ENCODE measurements around the gene RNF11. TPM values are rescaled to one million over a fixed set of nuclear protein-coding genes. Genes with fewer than 3 reads are reported as not detected.

Gene RNF11
- total RNA-seq, 1 experiment from 2014 or later = 55.8 TPM

DNA sequence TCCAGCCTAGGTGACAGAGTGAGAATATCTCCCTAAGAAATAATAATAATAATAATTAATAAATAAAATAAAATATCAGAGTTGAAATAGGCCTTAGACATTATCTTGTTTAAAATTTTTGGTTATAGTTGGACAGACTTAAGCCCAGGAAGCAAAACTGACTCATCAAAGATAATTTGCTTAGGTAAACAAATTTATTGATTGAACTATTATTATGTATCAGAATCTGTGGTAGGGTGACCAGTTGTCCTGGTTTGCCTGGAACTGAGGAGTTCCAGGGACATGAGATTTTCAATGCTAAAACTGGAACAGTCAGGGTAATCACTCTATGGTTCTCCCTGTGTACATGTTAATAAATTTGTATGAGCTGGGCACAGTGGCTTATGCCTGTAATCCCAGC, 47.8 kb upstream of the RNF11 start:
- H2BK15ac ChIP-seq (ENCODE audit: low read depth, low read length) = no peak overlapping the region
- no peak overlapping the region for H3T11ph ChIP-seq (ENCODE audit: low read length)
- H3K27me3 Mint-ChIP-seq (ENCODE audit: low read depth) = no peaks in the 10 kb centered on the region
- H2BK5ac ChIP-seq (ENCODE audit: insufficient read length, low read length) = no peak overlapping the region
- H3K23ac ChIP-seq (ENCODE audit: insufficient read length, low read depth, low read length) = no peak overlapping the region
- no peak overlapping the region for H3K4me2 ChIP-seq (ENCODE audit: insufficient read depth, insufficient read length, low read length)
- H2BK20ac ChIP-seq (ENCODE audit: low read depth, low read length, poor library complexity, severe bottlenecking) = no peak overlapping the region
- no peak overlapping the region for H3K27ac Mint-ChIP-seq
- no peaks in the 10 kb centered on the region for H3K27me3 ChIP-seq (ENCODE audit: insufficient read depth, low read length)
- no peak overlapping the region for H3K56ac ChIP-seq (ENCODE audit: insufficient read length, low read depth, low read length)
- no peaks in the 10 kb centered on the region for H3K23me2 ChIP-seq (ENCODE audit: insufficient read length, low read depth, low read length, poor library complexity, severe bottlenecking)
- no peak overlapping the region for H2BK120ac ChIP-seq (ENCODE audit: low read depth, low read length, poor library complexity, severe bottlenecking)
- H2AK5ac ChIP-seq (ENCODE audit: insufficient read length, low read length) = no peak overlapping the region
- no peaks in the 10 kb centered on the region for H3K79me2 ChIP-seq (ENCODE audit: insufficient read depth, low read length)
- no peaks in the 10 kb centered on the region for H3K36me3 Mint-ChIP-seq (ENCODE audit: insufficient read depth in 1 of 3, low read depth in 3 of 3)
- H3K4ac ChIP-seq (ENCODE audit: low read depth, low read length) = no peak overlapping the region
- H4K5ac ChIP-seq (ENCODE audit: insufficient read length, low read depth, low read length) = no peak overlapping the region
- H3K4me3 Mint-ChIP-seq = no peak overlapping the region
- H3K9me3 ChIP-seq (ENCODE audit: control insufficient read depth, low read depth, low read length) = no peaks in the 10 kb centered on the region
- no peaks in the 10 kb centered on the region for H3K4me1 ChIP-seq (ENCODE audit: insufficient read depth, low read length)
- no peak overlapping the region for H3K14ac ChIP-seq (ENCODE audit: insufficient read depth, low read length)
- no peak for DNase-seq
- no peak overlapping the region for H3K27ac ChIP-seq (ENCODE audit: insufficient read length, low read depth, low read length)
- TF ChIP-seq, protein P1, sequence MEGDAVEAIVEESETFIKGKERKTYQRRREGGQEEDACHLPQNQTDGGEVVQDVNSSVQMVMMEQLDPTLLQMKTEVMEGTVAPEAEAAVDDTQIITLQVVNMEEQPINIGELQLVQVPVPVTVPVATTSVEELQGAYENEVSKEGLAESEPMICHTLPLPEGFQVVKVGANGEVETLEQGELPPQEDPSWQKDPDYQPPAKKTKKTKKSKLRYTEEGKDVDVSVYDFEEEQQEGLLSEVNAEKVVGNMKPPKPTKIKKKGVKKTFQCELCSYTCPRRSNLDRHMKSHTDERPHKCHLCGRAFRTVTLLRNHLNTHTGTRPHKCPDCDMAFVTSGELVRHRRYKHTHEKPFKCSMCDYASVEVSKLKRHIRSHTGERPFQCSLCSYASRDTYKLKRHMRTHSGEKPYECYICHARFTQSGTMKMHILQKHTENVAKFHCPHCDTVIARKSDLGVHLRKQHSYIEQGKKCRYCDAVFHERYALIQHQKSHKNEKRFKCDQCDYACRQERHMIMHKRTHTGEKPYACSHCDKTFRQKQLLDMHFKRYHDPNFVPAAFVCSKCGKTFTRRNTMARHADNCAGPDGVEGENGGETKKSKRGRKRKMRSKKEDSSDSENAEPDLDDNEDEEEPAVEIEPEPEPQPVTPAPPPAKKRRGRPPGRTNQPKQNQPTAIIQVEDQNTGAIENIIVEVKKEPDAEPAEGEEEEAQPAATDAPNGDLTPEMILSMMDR (conservative IDR thresholded peaks at IDR 0.05) = no peak
- no peaks in the 10 kb centered on the region for H4K20me1 ChIP-seq (ENCODE audit: control insufficient read depth, insufficient read depth, insufficient read length)
- H3K18ac ChIP-seq (ENCODE audit: insufficient read length, low read depth, low read length) = no peak overlapping the region
- no peak overlapping the region for H2BK12ac ChIP-seq (ENCODE audit: insufficient read length, low read depth, low read length)
- no peaks in the 10 kb centered on the region for H3K4me1 Mint-ChIP-seq
- no peaks in the 10 kb centered on the region for H3K79me1 ChIP-seq (ENCODE audit: insufficient read depth, low read depth, low read length, poor library complexity, severe bottlenecking)
- no peak overlapping the region for H4K8ac ChIP-seq (replicated peaks; ENCODE audit: insufficient read length, low read depth, low read length)
- H4K91ac ChIP-seq (ENCODE audit: insufficient read length, low read depth, low read length) = no peak overlapping the region
- H3K9me3 Mint-ChIP-seq = no peaks in the 10 kb centered on the region
- H2AFZ ChIP-seq (ENCODE audit: low read length) = no peak overlapping the region
- no peak overlapping the region for H3K9ac ChIP-seq (ENCODE audit: extremely low read depth, insufficient read length, low read length)

Data from H9 (cell line).